HG02588 (cell line): Measurements from ENCODE around the gene IQSEC3.

Experiments
- ATAC-seq: cut with Tn5 transposase; IDR thresholded peaks from one replicate; pipeline ENCODE4 v1.9.1; 2021; ENCODE audit warnings: mild to moderate bottlenecking, moderate library complexity; ENCODE audit not compliant: unreplicated experiment

Gene IQSEC3

GRCh38 chr12:195951-196350 lies 129.4 kb downstream of the IQSEC3 start:
- ATAC-seq = no peak

- no peak for ATAC-seq
These were observed 129.9 kb downstream of the IQSEC3 start for GRCh38 chr12:196436-196835.

GRCh38 chr12:197347-197746 lies 130.8 kb downstream of the IQSEC3 start:
- no peak for ATAC-seq

GRCh38 chr12:197911-198695 lies 131.5 kb downstream of the IQSEC3 start:
- ATAC-seq = no peak

- ATAC-seq = no peak
These were observed 132.1 kb downstream of the IQSEC3 start for GRCh38 chr12:198705-199104.

- no peak for ATAC-seq
These were observed 134.8 kb downstream of the IQSEC3 start for GRCh38 chr12:201361-201760.

- ATAC-seq = no peak
These were observed 135.6 kb downstream of the IQSEC3 start for GRCh38 chr12:202081-202731.

- ATAC-seq = no peak
These were observed 136.5 kb downstream of the IQSEC3 start for GRCh38 chr12:203074-203461.

GRCh38 chr12:203462-204260 lies 137.1 kb downstream of the IQSEC3 start:
- no peak for ATAC-seq

- no peak for ATAC-seq
These were observed 137.7 kb downstream of the IQSEC3 start for GRCh38 chr12:204261-204678.

GRCh38 chr12:205026-205425 lies 138.5 kb downstream of the IQSEC3 start:
- no peak for ATAC-seq

- ATAC-seq = no peak
These were observed 140.3 kb downstream of the IQSEC3 start for GRCh38 chr12:206746-207440.

- ATAC-seq = no peak
These were observed 141.2 kb downstream of the IQSEC3 start for GRCh38 chr12:207804-208203.

GRCh38 chr12:208813-209212 lies 142.2 kb downstream of the IQSEC3 start:
- ATAC-seq = no peak

GRCh38 chr12:209246-209645 lies 142.7 kb downstream of the IQSEC3 start:
- no peak for ATAC-seq

- no peak for ATAC-seq
These were observed 143.3 kb downstream of the IQSEC3 start for GRCh38 chr12:209851-210250.

GRCh38 chr12:210277-211141 lies 143.9 kb downstream of the IQSEC3 start:
- no peak for ATAC-seq

- no peak for ATAC-seq
These were observed 144.5 kb downstream of the IQSEC3 start for GRCh38 chr12:211142-211465.

GRCh38 chr12:211639-212414 lies 145.3 kb downstream of the IQSEC3 start:
- ATAC-seq = no peak

GRCh38 chr12:212415-212714 lies 145.8 kb downstream of the IQSEC3 start:
- no peak for ATAC-seq
